Measurements from ENCODE around the gene SAMD4B. TPM values are rescaled to one million over a fixed set of nuclear protein-coding genes. Genes with fewer than 3 reads are reported as not detected.
A peak's percentile ranks its signal among the peaks of the same experiment; 100 is the strongest.

The SAMD4B gene, protein sequence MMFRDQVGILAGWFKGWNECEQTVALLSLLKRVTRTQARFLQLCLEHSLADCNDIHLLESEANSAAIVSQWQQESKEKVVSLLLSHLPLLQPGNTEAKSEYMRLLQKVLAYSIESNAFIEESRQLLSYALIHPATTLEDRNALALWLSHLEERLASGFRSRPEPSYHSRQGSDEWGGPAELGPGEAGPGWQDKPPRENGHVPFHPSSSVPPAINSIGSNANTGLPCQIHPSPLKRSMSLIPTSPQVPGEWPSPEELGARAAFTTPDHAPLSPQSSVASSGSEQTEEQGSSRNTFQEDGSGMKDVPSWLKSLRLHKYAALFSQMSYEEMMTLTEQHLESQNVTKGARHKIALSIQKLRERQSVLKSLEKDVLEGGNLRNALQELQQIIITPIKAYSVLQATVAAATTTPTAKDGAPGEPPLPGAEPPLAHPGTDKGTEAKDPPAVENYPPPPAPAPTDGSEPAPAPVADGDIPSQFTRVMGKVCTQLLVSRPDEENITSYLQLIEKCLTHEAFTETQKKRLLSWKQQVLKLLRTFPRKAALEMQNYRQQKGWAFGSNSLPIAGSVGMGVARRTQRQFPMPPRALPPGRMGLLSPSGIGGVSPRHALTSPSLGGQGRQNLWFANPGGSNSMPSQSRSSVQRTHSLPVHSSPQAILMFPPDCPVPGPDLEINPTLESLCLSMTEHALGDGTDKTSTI
- total RNA-seq = 10 to 100 TPM; 23.0 to 45.6 (median 31.6) TPM
- long read RNA-seq, partial matches to known transcripts = 0 of 2 reads
- long read RNA-seq, other reads (novel, unspliced or antisense) = 1 of 2 reads

- WGBS (ENCODE audit: insufficient coverage, low coverage, low lambda C conversion rate, missing lambda C conversion rate) = 1% methylated on average over 39 of the region's 105 CpGs
- ATAC-seq (peak; percentile 91 to 96 (median 94)), DNase-seq (peak; percentile 99 to 100 (median 100))
- H3K4me3 ChIP-seq = peak within 1 kb of the TSS; percentile 78 to 81 (median 80)
- no peaks in the 10 kb centered on the region for H3K27me3 ChIP-seq
- peaks cover 0 to 8% (median 3%) of the 10 kb centered on the region in 4 donors for H3K4me1 ChIP-seq
- H3K27ac ChIP-seq = peak within 1 kb of the TSS; percentile 78 to 88 (median 86)
- H3K9me3 ChIP-seq = no peaks in the 10 kb centered on the region
- TF ChIP-seq, protein P1, sequence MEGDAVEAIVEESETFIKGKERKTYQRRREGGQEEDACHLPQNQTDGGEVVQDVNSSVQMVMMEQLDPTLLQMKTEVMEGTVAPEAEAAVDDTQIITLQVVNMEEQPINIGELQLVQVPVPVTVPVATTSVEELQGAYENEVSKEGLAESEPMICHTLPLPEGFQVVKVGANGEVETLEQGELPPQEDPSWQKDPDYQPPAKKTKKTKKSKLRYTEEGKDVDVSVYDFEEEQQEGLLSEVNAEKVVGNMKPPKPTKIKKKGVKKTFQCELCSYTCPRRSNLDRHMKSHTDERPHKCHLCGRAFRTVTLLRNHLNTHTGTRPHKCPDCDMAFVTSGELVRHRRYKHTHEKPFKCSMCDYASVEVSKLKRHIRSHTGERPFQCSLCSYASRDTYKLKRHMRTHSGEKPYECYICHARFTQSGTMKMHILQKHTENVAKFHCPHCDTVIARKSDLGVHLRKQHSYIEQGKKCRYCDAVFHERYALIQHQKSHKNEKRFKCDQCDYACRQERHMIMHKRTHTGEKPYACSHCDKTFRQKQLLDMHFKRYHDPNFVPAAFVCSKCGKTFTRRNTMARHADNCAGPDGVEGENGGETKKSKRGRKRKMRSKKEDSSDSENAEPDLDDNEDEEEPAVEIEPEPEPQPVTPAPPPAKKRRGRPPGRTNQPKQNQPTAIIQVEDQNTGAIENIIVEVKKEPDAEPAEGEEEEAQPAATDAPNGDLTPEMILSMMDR (IDR thresholded peaks at IDR 0.05) = peak; percentile 87 to 96 (median 96)
- TF ChIP-seq POLR2A (IDR thresholded peaks at IDR 0.05) = peak; percentile 95
- intact Hi-C loops (cut with DNase I) = no loop called here
- no peaks in the 10 kb centered on the region for H3K36me3 ChIP-seq
Observed at GRCh38 chr19:39341719-39342604, at the start of gene SAMD4B. SAMD4B (plus strand) TSS chr19:39342421; CDS start chr19:39356894, 14,473 bp downstream.

GRCh38 chr19:39293394-39293793 is 48.8 kb upstream of the SAMD4B start:
- Histone ChIP-seq H3K4me3 (no peak overlapping the region), H3K27ac (no peak overlapping the region), H3K4me1 (no peaks in the 10 kb centered on the region), H3K9me3 (no peaks in the 10 kb centered on the region), H3K27me3 (no peaks in the 10 kb centered on the region), H3K36me3 (no peaks in the 10 kb centered on the region)
- TF ChIP-seq, protein P1 (IDR thresholded peaks at IDR 0.05) = no peak
- no peak for TF ChIP-seq POLR2A (IDR thresholded peaks at IDR 0.05)
- intact Hi-C loops (cut with DNase I) = no loop called here
- 62% methylated on average over 4 of the region's 4 CpGs for WGBS (ENCODE audit: insufficient coverage, low coverage, low lambda C conversion rate, missing lambda C conversion rate)
- DNase-seq (no peak), ATAC-seq (no peak)

- TF ChIP-seq, protein P1 (IDR thresholded peaks at IDR 0.05) = no peak
- no peak for TF ChIP-seq POLR2A (IDR thresholded peaks at IDR 0.05)
- H3K36me3 ChIP-seq = no peaks in the 10 kb centered on the region
- WGBS (ENCODE audit: insufficient coverage, low coverage, low lambda C conversion rate, missing lambda C conversion rate) = 84% methylated on average over 7 of the region's 11 CpGs
- no peaks in the 10 kb centered on the region for H3K9me3 ChIP-seq
- no peak within 1 kb of the TSS for H3K4me3 ChIP-seq
- no peak for ATAC-seq
- intact Hi-C loops (cut with DNase I) = no loop called here
- H3K27me3 ChIP-seq = no peaks in the 10 kb centered on the region
- no peak for DNase-seq
- H3K27ac ChIP-seq = no peak within 1 kb of the TSS
- no peaks in the 10 kb centered on the region for H3K4me1 ChIP-seq
Observed at GRCh38 chr19:39296055-39296645, 46.1 kb upstream of the SAMD4B start, which contains the start of gene IFNL1. IFNL1 (plus strand) TSS chr19:39296407; CDS start chr19:39296422, 15 bp downstream.

- 80% methylated on average over 2 of the region's 4 CpGs for WGBS (ENCODE audit: insufficient coverage, low coverage, low lambda C conversion rate, missing lambda C conversion rate)
- DNase-seq = no peak
- TF ChIP-seq, protein P1 (IDR thresholded peaks at IDR 0.05) = no peak
- TF ChIP-seq POLR2A (IDR thresholded peaks at IDR 0.05) = no peak
- Histone ChIP-seq H3K27me3 (no peaks in the 10 kb centered on the region), H3K9me3 (no peaks in the 10 kb centered on the region), H3K36me3 (no peaks in the 10 kb centered on the region), H3K4me1 (no peaks in the 10 kb centered on the region), H3K27ac (no peak overlapping the region), H3K4me3 (no peak overlapping the region)
- no peak for ATAC-seq
- intact Hi-C loops (cut with DNase I) = no loop called here
Observed at GRCh38 chr19:39296906-39297305, 45.3 kb upstream of the SAMD4B start.
